CD14-positive monocyte (primary cell): ENCODE measurements around the gene MTMR6. TPM values are rescaled to one million over a fixed set of nuclear protein-coding genes. Genes with fewer than 3 reads are reported as not detected.

Experiments used
- DNase-seq, 3 donors: peaks; one replicate each; pipeline ENCODE4 v3.0.0-alpha.2; 2011 to 2022
- H2AFZ ChIP-seq: 2 replicates; pipeline ENCODE4 v1.6.0; 2012; ENCODE audit warnings: mild to moderate bottlenecking, low read depth, low read length, inconsistent platforms; ENCODE audit not compliant: insufficient read depth, poor library complexity, severe bottlenecking
- H3K27ac ChIP-seq, 2 donors: 1 replicate in 1 of 2; 2 replicates in 1 of 2; pipeline ENCODE4 v1.5.1; 2012 to 2013; ENCODE audit warnings: low read length in 2 of 2, control low read depth in 1 of 2, inconsistent platforms in 1 of 2, low read depth in 1 of 2, mild to moderate bottlenecking in 1 of 2
- H3K27me3 ChIP-seq, 2 donors: one replicate each; pipeline versions ENCODE4 v1.6.0 to v1.6.1; 2011 to 2013; ENCODE audit warnings: low read length in 2 of 2; ENCODE audit not compliant: control insufficient read depth in 2 of 2, insufficient read depth in 2 of 2
- H3K36me3 ChIP-seq, 2 donors: replicated peaks in 1 of 2; 1 replicate in 1 of 2; 2 replicates in 1 of 2; pipeline versions ENCODE4 v1.5.1 to v1.6.1; 2012 to 2013; ENCODE audit warnings: low read length in 2 of 2, control low read depth in 1 of 2, inconsistent platforms in 1 of 2, mild to moderate bottlenecking in 1 of 2; ENCODE audit not compliant: insufficient read depth in 2 of 2, control insufficient read depth in 1 of 2
- H3K4me1 ChIP-seq, 2 donors: 1 replicate in 1 of 2; 2 replicates in 1 of 2; pipeline versions ENCODE4 v1.5.1 to v1.6.1; 2012 to 2013; ENCODE audit warnings: low read length in 2 of 2, control low read depth in 1 of 2, inconsistent platforms in 1 of 2, mild to moderate bottlenecking in 1 of 2, moderate library complexity in 1 of 2; ENCODE audit not compliant: insufficient read depth in 2 of 2, control insufficient read depth in 1 of 2
- H3K4me2 ChIP-seq: replicated peaks from 2 replicates; pipeline ENCODE3; 2012; ENCODE audit warnings: low read length, moderate library complexity, mild to moderate bottlenecking; ENCODE audit not compliant: poor library complexity, severe bottlenecking; ENCODE audit errors: extremely low read depth
- H3K4me3 ChIP-seq, 3 experiments: fragments of 200-600 bp in 1 of 3; sonication (generic) in 1 of 3; replicated peaks in 1 of 3; 1 replicate in 2 of 3; 2 replicates in 1 of 3; pipeline ENCODE4 v1.5.1; 2011 to 2013; ENCODE audit warnings: low read length in 3 of 3, mild to moderate bottlenecking in 3 of 3, control low read depth in 2 of 3, low read depth in 2 of 3, inconsistent platforms in 1 of 3, moderate library complexity in 1 of 3
- H3K79me2 ChIP-seq: 2 replicates; pipeline ENCODE4 v1.6.0; 2012; ENCODE audit warnings: mild to moderate bottlenecking, control low read depth, inconsistent platforms, low read length, moderate library complexity; ENCODE audit not compliant: insufficient read depth
- H3K9ac ChIP-seq: 2 replicates; pipeline ENCODE4 v1.6.0; 2017; ENCODE audit warnings: low read length, mild to moderate bottlenecking; ENCODE audit not compliant: insufficient read depth, poor library complexity, severe bottlenecking
- H3K9me3 ChIP-seq, 2 donors: replicated peaks in 1 of 2; 1 replicate in 1 of 2; 2 replicates in 1 of 2; pipeline versions ENCODE4 v1.5.1 to v1.6.1; 2012 to 2013; ENCODE audit warnings: low read length in 2 of 2, control low read depth in 1 of 2; ENCODE audit not compliant: control insufficient read depth in 1 of 2, insufficient read depth in 1 of 2
- H4K20me1 ChIP-seq: 2 replicates; pipeline ENCODE4 v1.6.0; 2012; ENCODE audit warnings: mild to moderate bottlenecking, low read length, control low read depth, moderate library complexity; ENCODE audit not compliant: insufficient read depth
- H3K27ac Mint-ChIP-seq, 7 donors: one replicate each; pipeline ENCODE4 v1.8.0; 2020; ENCODE audit warnings: mild to moderate bottlenecking in 7 of 7, mixed read lengths in 7 of 7, moderate library complexity in 6 of 7, inconsistent platforms in 2 of 7
- H3K27me3 Mint-ChIP-seq, 3 donors: one replicate each; pipeline ENCODE4 v1.8.0; 2021 to 2022; ENCODE audit warnings: low read depth in 3 of 3, mild to moderate bottlenecking in 3 of 3, mixed read lengths in 3 of 3, moderate library complexity in 3 of 3, inconsistent platforms in 1 of 3
- H3K36me3 Mint-ChIP-seq, 2 donors: one replicate each; pipeline ENCODE4 v1.8.0; 2020; ENCODE audit warnings: mixed read lengths in 2 of 2, inconsistent platforms in 1 of 2, mild to moderate bottlenecking in 1 of 2
- H3K4me1 Mint-ChIP-seq: one replicate; pipeline ENCODE4 v1.8.0; 2020; ENCODE audit warnings: mild to moderate bottlenecking, mixed read lengths
- H3K4me3 Mint-ChIP-seq, 2 donors: one replicate each; pipeline ENCODE4 v1.8.0; 2020; ENCODE audit warnings: mild to moderate bottlenecking in 2 of 2, mixed read lengths in 2 of 2, moderate library complexity in 1 of 2
- H3K9me3 Mint-ChIP-seq, 7 donors: one replicate each; pipeline ENCODE4 v1.8.0; 2020 to 2022; ENCODE audit warnings: mixed read lengths in 7 of 7, mild to moderate bottlenecking in 6 of 7, moderate library complexity in 6 of 7, inconsistent platforms in 2 of 7
- WGBS: methylation state at CpG from one replicate; pipeline ENCODE4 v1.1.5; 2013; ENCODE audit warnings: missing lambda C conversion rate; ENCODE audit not compliant: insufficient coverage; 5-methylcytosine and 5-hydroxymethylcytosine counted together
- intact Hi-C, 2 donors: fragments of 100-400 bp; cut with micrococcal nuclease; formaldehyde crosslinking; loops; one replicate each; pipeline versions ENCODE4 v1.15.0 to v1.15.1; 2023
- polyA plus RNA-seq, 3 donors: library from polyadenylated mRNA; depleted of rRNA in 1 of 3; unstranded in 2 of 3; stranded (reverse) in 1 of 3; fragments of 300-500 nt in 2 of 3; fragments of >200 nt in 1 of 3; fragmentation: Illumina TruSeq in 2 of 3; gene quantifications; 1 replicate in 2 of 3; 2 replicates in 1 of 3; pipeline ENCODE4 v1.2.3, GENCODE V29; 2012 to 2021
- TF ChIP-seq, protein P1 (sequence below): fragments of 200-600 bp; IDR thresholded peaks from one replicate; pipeline ENCODE4 v1.8.0; 2022; ENCODE audit warnings: antibody characterized with exemption, mild to moderate bottlenecking

MTMR6 gene
- polyA plus RNA-seq, 3 donors, result 7.4 to 31.9 (median 24.4) TPM

GRCh38 chr13:25227690-25228089 is 59.6 kb downstream of the MTMR6 start:
- Histone ChIP-seq H3K4me3 (no peak overlapping the region), H3K4me1 (no peaks in the 10 kb centered on the region), H3K79me2 (no peaks in the 10 kb centered on the region), H3K9ac (no peak overlapping the region), H2AFZ (no peak overlapping the region), H3K27ac (no peak overlapping the region), H3K4me2 (no peak overlapping the region), H3K36me3 (no peaks in the 10 kb centered on the region), H4K20me1 (no peaks in the 10 kb centered on the region), H3K9me3 (no peaks in the 10 kb centered on the region), H3K27me3 (peaks cover 0 to 28% of the 10 kb centered on the region in 2 donors)
- Mint-ChIP-seq H3K36me3 (no peaks in the 10 kb centered on the region), H3K4me3 (no peak overlapping the region), H3K27ac (no peak overlapping the region), H3K9me3 (peaks cover 0 to 6% (median 0%) of the 10 kb centered on the region in 7 donors), H3K4me1 (peaks cover 2% of the 10 kb centered on the region), H3K27me3 (peaks cover 17 to 41% (median 27%) of the 10 kb centered on the region in 3 donors)
- DNase-seq, result no peak
- 91% methylated on average over 10 of the region's 15 CpGs for WGBS
- TF ChIP-seq, protein P1, sequence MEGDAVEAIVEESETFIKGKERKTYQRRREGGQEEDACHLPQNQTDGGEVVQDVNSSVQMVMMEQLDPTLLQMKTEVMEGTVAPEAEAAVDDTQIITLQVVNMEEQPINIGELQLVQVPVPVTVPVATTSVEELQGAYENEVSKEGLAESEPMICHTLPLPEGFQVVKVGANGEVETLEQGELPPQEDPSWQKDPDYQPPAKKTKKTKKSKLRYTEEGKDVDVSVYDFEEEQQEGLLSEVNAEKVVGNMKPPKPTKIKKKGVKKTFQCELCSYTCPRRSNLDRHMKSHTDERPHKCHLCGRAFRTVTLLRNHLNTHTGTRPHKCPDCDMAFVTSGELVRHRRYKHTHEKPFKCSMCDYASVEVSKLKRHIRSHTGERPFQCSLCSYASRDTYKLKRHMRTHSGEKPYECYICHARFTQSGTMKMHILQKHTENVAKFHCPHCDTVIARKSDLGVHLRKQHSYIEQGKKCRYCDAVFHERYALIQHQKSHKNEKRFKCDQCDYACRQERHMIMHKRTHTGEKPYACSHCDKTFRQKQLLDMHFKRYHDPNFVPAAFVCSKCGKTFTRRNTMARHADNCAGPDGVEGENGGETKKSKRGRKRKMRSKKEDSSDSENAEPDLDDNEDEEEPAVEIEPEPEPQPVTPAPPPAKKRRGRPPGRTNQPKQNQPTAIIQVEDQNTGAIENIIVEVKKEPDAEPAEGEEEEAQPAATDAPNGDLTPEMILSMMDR, result no peak
- intact Hi-C loops, result loop anchor here in 1 of 2 donors (10.0 kb wide), 1 partner anchor 137 kb away; no protein-coding TSS in a partner anchor

GRCh38 chr13:25225970-25226369 is 61.3 kb downstream of the MTMR6 start:
- H3K9ac ChIP-seq, result no peak overlapping the region
- WGBS, result 97% methylated on average over 4 of the region's 4 CpGs
- TF ChIP-seq, protein P1, result no peak

More at GRCh38 chr13:25225970-25226369, 61.3 kb downstream of the MTMR6 start:
- peaks cover 21 to 41% (median 28%) of the 10 kb centered on the region in 3 donors for H3K27me3 Mint-ChIP-seq
- peaks cover 0 to 6% (median 0%) of the 10 kb centered on the region in 7 donors for H3K9me3 Mint-ChIP-seq
- no peak overlapping the region for H3K4me2 ChIP-seq
- H3K27ac Mint-ChIP-seq, result no peak overlapping the region
- no peak overlapping the region for H3K4me3 ChIP-seq
- H3K4me3 Mint-ChIP-seq, result no peak overlapping the region
- H3K4me1 Mint-ChIP-seq, result no peaks in the 10 kb centered on the region
- H3K36me3 ChIP-seq, result no peaks in the 10 kb centered on the region
- intact Hi-C loops, result loop anchor here in 1 of 2 donors (10.0 kb wide), 1 partner anchor 139 kb away; no protein-coding TSS in a partner anchor
- peaks cover 7 to 32% of the 10 kb centered on the region in 2 donors for H3K27me3 ChIP-seq
- H3K27ac ChIP-seq, result no peak overlapping the region
- no peaks in the 10 kb centered on the region for H3K9me3 ChIP-seq
- H4K20me1 ChIP-seq, result no peaks in the 10 kb centered on the region
- DNase-seq, result no peak
- H3K36me3 Mint-ChIP-seq, result no peaks in the 10 kb centered on the region
- H3K79me2 ChIP-seq, result no peaks in the 10 kb centered on the region
- H3K4me1 ChIP-seq, result no peaks in the 10 kb centered on the region
- H2AFZ ChIP-seq, result no peak overlapping the region
